GM23248 (cell line): Measurements from ENCODE around the gene CNGA4. TPM values are rescaled to one million over a fixed set of nuclear protein-coding genes. Genes with fewer than 3 reads are reported as not detected.
"Not testable (repeated sequence)": the region's sequence is repeated elsewhere in the genome, so short reads cannot be mapped to it uniquely, and the experiment has no call there.

Experiments
- DNase-seq: peaks from one replicate; pipeline ENCODE4 v3.0.0-alpha.2; 2015
- H2AFZ ChIP-seq: fragments of 200-600 bp; sonication (generic); 2 replicates; pipeline ENCODE4 v1.6.1; 2016; ENCODE audit warnings: antibody characterized with exemption
- H3F3A ChIP-seq: fragments of 200-600 bp; sonication (generic); 2 replicates; pipeline ENCODE4 v1.6.1; 2016; ENCODE audit warnings: mild to moderate bottlenecking, antibody characterized with exemption, mixed run types; ENCODE audit not compliant: insufficient read depth
- H3K27ac ChIP-seq: fragments of 200-600 bp; sonication (generic); 2 replicates; pipeline ENCODE4 v1.5.1; 2016; ENCODE audit warnings: mild to moderate bottlenecking
- H3K27me3 ChIP-seq: fragments of 200-600 bp; sonication (generic); replicated peaks from 2 replicates; pipeline ENCODE4 v1.6.1; 2016; ENCODE audit warnings: mild to moderate bottlenecking; ENCODE audit not compliant: insufficient read depth
- H3K36me3 ChIP-seq: fragments of 200-600 bp; sonication (generic); 2 replicates; pipeline ENCODE4 v1.6.1; 2016; ENCODE audit warnings: low read depth, mild to moderate bottlenecking
- H3K4me1 ChIP-seq: fragments of 200-600 bp; sonication (generic); 2 replicates; pipeline ENCODE4 v1.6.1; 2016; ENCODE audit warnings: mild to moderate bottlenecking; ENCODE audit not compliant: insufficient read depth
- H3K4me2 ChIP-seq: fragments of 200-600 bp; sonication (generic); one replicate; pipeline ENCODE4 v1.6.1; 2016; ENCODE audit warnings: mild to moderate bottlenecking; ENCODE audit not compliant: unreplicated experiment
- H3K4me3 ChIP-seq: fragments of 200-600 bp; sonication (generic); 2 replicates; pipeline ENCODE4 v1.5.1; 2016; ENCODE audit warnings: mild to moderate bottlenecking
- H3K79me2 ChIP-seq: fragments of 200-600 bp; sonication (generic); 2 replicates; pipeline ENCODE4 v1.6.1; 2016; ENCODE audit warnings: mild to moderate bottlenecking; ENCODE audit not compliant: insufficient read depth
- H3K9ac ChIP-seq: fragments of 200-600 bp; sonication (generic); 2 replicates; pipeline ENCODE4 v1.6.1; 2016; ENCODE audit warnings: mild to moderate bottlenecking
- H3K9me2 ChIP-seq: fragments of 200-600 bp; sonication (generic); 2 replicates; pipeline ENCODE4 v1.6.1; 2016; ENCODE audit warnings: mixed run types, mild to moderate bottlenecking, moderate library complexity; ENCODE audit not compliant: insufficient read depth
- H3K9me3 ChIP-seq: fragments of 200-600 bp; sonication (generic); one replicate; pipeline ENCODE4 v1.6.1; 2017; ENCODE audit warnings: low read depth
- H4K20me1 ChIP-seq: fragments of 200-600 bp; sonication (generic); 2 replicates; pipeline ENCODE4 v1.6.0; 2016; ENCODE audit not compliant: insufficient read depth
- EZH2 ChIP-seq: fragments of 200-600 bp; sonication (generic); IDR thresholded peaks from 2 replicates; pipeline ENCODE4 v1.6.1; 2018; ENCODE audit warnings: antibody characterized with exemption, mild to moderate bottlenecking; ENCODE audit not compliant: insufficient read depth, poor library complexity, severe bottlenecking
- EZH2phosphoT487 ChIP-seq: fragments of 200-600 bp; sonication (generic); IDR thresholded peaks from 2 replicates; pipeline ENCODE4 v1.6.1; 2018; ENCODE audit warnings: antibody characterized with exemption, moderate library complexity, mild to moderate bottlenecking, low read depth; ENCODE audit not compliant: insufficient read depth
- WGBS, 2 experiments: methylation state at CpG; one replicate each; pipeline ENCODE4 v1.1.6; 2015 to 2017; ENCODE audit warnings: low lambda C conversion rate in 2 of 2, low coverage in 1 of 2; ENCODE audit errors: missing lambda C conversion rate in 2 of 2; 5-methylcytosine and 5-hydroxymethylcytosine counted together
- in situ Hi-C: fragments of 300-500 bp; cut with MboI; formaldehyde crosslinking; loops from 2 replicates; pipeline ENCODE4 v1.15.0; 2020
- polyA plus RNA-seq: library from polyadenylated mRNA; unstranded; fragments of >200 nt; fragmentation: Nextera tagmentation; extraction: Ambion mirVana; gene quantifications from 2 replicates; pipeline ENCODE4 v1.2.1, GENCODE V29; 2016
- total RNA-seq: library from RNA; depleted of rRNA; stranded (reverse); fragments of >200 nt; shearing (Covaris generic); gene quantifications from 2 replicates; pipeline ENCODE4 v1.2.3, GENCODE V29; 2014

CNGA4 gene
- total and polyA plus RNA-seq, 2 experiments from 2014 or later = not detected

DNA sequence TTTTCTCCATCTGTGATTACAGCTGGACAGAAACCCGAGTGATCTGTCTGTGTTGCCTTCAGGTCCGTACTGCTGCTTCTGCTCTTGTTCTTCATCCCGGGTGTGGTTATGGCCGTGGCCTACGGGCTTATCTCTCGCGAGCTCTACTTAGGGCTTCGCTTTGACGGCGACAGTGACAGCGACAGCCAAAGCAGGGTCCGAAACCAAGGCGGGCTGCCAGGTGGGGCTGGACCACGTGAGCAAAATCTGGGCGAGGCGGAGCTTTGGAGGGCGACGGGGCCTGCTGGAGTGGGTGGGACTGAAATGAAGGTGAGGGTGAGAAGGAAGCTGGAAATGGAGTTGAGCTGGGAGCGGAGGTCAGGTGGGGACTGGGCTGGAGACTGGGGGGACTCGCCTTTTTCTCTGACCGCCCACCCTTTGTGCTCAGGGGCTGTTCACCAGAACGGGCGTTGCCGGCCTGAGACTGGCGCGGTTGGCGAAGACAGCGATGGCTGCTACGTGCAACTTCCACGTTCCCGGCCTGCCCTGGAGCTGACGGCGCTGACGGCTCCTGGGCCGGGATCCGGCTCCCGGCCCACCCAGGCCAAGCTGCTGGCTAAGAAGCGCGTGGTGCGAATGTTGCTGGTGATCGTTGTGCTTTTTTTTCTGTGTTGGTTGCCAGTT is 31.8 kb downstream of the CNGA4 start:
- TF ChIP-seq EZH2 (no peak), EZH2phosphoT487 (no peak)
- H3K27me3 ChIP-seq = no peaks in the 10 kb centered on the region; the same call in 1 of the 2 replicates
- no peaks in the 10 kb centered on the region for H3K9me3 ChIP-seq
- H3K4me2 ChIP-seq = no peak overlapping the region
- no peaks in the 10 kb centered on the region for H4K20me1 ChIP-seq
- no peak overlapping the region for H3K4me3 ChIP-seq
- H3F3A ChIP-seq = peaks cover 4% of the 10 kb centered on the region; the same call in 1 of the 2 replicates
- peak overlapping the region; percentile 77 for H2AFZ ChIP-seq
- H3K9ac ChIP-seq = no peak overlapping the region
- H3K79me2 ChIP-seq = no peaks in the 10 kb centered on the region
- H3K4me1 ChIP-seq = no peaks in the 10 kb centered on the region
- no peak overlapping the region for H3K27ac ChIP-seq
- 19 to 31% methylated on average over 39 to 41 of the region's 41 CpGs for WGBS, 2 experiments
- no peaks in the 10 kb centered on the region for H3K9me2 ChIP-seq
- peak; percentile 17 for DNase-seq
- in situ Hi-C loops = no loop called here
- no peaks in the 10 kb centered on the region for H3K36me3 ChIP-seq

DNA sequence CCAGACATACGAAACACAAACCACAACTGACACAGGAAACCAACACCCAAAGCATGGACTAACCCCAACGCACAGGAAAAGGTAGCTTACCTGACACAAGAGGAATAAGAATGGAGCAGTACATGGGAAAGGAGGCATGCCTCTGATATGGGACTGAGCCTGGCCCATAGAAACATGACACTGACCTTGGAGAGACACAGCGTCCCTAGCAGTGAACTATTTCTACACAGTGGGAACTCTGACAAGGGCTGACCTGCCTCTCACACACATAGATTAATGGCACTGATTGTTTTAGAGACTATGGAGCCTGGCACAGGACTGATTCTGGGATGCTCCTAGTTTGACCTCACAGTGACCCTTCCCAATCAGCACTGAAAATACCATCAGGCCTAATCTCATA is 32.7 kb downstream of the CNGA4 start:
- no peak overlapping the region for H3K4me3 ChIP-seq
- H2AFZ ChIP-seq = no peak overlapping the region
- DNase-seq = no peak
- H3K36me3 ChIP-seq = no peaks in the 10 kb centered on the region
- in situ Hi-C loops = no loop called here
- peaks cover 4% of the 10 kb centered on the region; the same call in 1 of the 2 replicates for H3F3A ChIP-seq
- no peak overlapping the region for H3K4me2 ChIP-seq
- no peaks in the 10 kb centered on the region for H3K79me2 ChIP-seq
- H3K9ac ChIP-seq = no peak overlapping the region
- no peak overlapping the region for H3K27ac ChIP-seq
- H4K20me1 ChIP-seq = no peaks in the 10 kb centered on the region
- WGBS, 2 experiments = 75 to 88% methylated on average over 3 of the region's 3 CpGs
- no peaks in the 10 kb centered on the region for H3K9me2 ChIP-seq
- TF ChIP-seq EZH2 = no peak
- TF ChIP-seq EZH2phosphoT487 = no peak
- no peaks in the 10 kb centered on the region for H3K4me1 ChIP-seq
- H3K27me3 ChIP-seq = no peaks in the 10 kb centered on the region; the same call in 1 of the 2 replicates
- H3K9me3 ChIP-seq = no peaks in the 10 kb centered on the region

DNA sequence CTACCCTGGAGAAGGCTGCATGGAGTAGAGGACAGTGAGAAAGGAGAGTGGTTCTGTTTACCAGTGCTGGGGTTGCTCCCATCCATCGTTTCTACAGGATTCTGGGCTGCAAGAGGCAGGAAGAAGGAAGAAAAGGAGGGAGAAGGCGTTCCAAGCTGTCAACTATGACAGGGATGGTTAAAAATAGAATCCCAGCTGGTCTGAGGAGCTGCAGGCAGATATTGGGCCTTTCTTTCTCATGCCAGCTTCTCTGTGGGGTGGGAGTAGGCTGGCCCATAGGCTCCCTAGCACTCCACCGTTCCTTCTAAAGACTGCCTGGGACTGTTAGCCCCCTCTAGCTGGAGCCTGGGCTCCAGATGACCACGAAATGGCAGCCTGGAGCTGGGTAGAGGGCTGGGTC is 34.3 kb downstream of the CNGA4 start:
- H3K27ac ChIP-seq = no peak overlapping the region
- H3K4me3 ChIP-seq = no peak overlapping the region
- H3K27me3 ChIP-seq = peaks cover 3% of the 10 kb centered on the region; the same call in 1 of the 2 replicates
- TF ChIP-seq EZH2phosphoT487 (no peak), EZH2 (no peak)
- no peak overlapping the region for H3K4me2 ChIP-seq
- 51 to 55% methylated on average over 4 of the region's 4 CpGs for WGBS, 2 experiments
- DNase-seq = no peak
- H3K9ac ChIP-seq = no peak overlapping the region
- no peaks in the 10 kb centered on the region for H3K79me2 ChIP-seq
- H3K4me1 ChIP-seq = no peaks in the 10 kb centered on the region
- H2AFZ ChIP-seq = no peak overlapping the region
- H3F3A ChIP-seq = peaks cover 4% of the 10 kb centered on the region; the same call in 1 of the 2 replicates
- H3K9me2 ChIP-seq = no peaks in the 10 kb centered on the region
- H3K9me3 ChIP-seq = no peaks in the 10 kb centered on the region
- no peaks in the 10 kb centered on the region for H4K20me1 ChIP-seq
- no peaks in the 10 kb centered on the region for H3K36me3 ChIP-seq
- in situ Hi-C loops = no loop called here

DNA sequence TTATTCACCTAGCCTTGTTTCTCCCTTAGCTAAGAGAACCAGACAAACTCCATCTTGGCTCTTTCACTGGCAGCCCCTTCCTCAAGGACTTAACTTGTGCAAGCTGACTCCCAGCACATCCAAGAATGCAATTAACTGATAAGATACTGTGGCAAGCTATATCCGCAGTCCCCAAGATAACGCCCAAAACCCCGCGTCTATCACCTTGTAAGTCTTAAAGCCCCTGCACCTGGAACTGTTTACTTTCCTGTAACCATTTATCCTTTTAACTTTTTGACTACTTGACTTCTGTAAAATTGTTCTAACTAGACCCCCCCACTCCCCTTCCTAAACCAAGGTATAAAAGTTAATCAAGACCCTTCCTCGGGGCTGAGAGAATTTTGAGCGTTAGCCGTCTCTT is 41.9 kb downstream of the CNGA4 start:
- H2AFZ ChIP-seq, H3F3A ChIP-seq, H3K9me2 ChIP-seq, H3K9me3 ChIP-seq, H3K4me2 ChIP-seq, H3K4me1 ChIP-seq, H3K79me2 ChIP-seq, in situ Hi-C loops, DNase-seq, H4K20me1 ChIP-seq, H3K36me3 ChIP-seq, H3K27ac ChIP-seq, H3K9ac ChIP-seq, H3K4me3 ChIP-seq: not testable (repeated sequence)
- H3K27me3 ChIP-seq = peaks cover 11% of the 10 kb centered on the region
- 88 to 94% methylated on average over 7 of the region's 7 CpGs for WGBS, 2 experiments
